Stimulated activated CD8-positive, alpha-beta memory T cell treated with anti-CD3 and anti-CD28 coated beads, Interleukin-15, amount 100 ng/mL, for 24 hours (primary cell): ENCODE data around the gene PNMA6A.
"Not testable (repeated sequence)": the region's sequence is repeated elsewhere in the genome, so short reads cannot be mapped to it uniquely, and the experiment has no call there.

Experiments used
- DNase-seq: peaks from one replicate; pipeline ENCODE4 v3.0.0-alpha.2; 2020; ENCODE audit warnings: low read depth

The PNMA6A gene

DNA sequence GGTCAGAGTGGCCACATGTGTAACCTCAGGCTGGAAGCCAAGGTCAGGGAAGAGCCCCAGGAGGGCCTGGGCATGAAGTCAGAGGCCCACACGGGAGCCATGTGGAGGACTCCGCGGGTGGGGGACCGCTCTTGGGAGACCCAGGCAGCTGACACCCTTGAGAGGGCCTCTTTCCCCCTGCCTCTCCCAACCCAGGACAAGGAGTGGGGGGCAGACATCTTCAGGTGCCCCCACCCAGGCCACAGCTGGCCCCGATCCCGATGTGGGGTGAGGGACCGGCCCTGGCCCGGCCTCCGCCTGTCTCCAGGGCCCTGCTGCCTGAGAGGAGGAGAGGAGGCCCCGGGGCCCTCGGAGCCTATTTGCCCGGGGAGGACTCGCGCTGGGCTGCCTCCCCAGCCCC is 3.1 kb downstream of the PNMA6A start:
- no peak for DNase-seq

DNA sequence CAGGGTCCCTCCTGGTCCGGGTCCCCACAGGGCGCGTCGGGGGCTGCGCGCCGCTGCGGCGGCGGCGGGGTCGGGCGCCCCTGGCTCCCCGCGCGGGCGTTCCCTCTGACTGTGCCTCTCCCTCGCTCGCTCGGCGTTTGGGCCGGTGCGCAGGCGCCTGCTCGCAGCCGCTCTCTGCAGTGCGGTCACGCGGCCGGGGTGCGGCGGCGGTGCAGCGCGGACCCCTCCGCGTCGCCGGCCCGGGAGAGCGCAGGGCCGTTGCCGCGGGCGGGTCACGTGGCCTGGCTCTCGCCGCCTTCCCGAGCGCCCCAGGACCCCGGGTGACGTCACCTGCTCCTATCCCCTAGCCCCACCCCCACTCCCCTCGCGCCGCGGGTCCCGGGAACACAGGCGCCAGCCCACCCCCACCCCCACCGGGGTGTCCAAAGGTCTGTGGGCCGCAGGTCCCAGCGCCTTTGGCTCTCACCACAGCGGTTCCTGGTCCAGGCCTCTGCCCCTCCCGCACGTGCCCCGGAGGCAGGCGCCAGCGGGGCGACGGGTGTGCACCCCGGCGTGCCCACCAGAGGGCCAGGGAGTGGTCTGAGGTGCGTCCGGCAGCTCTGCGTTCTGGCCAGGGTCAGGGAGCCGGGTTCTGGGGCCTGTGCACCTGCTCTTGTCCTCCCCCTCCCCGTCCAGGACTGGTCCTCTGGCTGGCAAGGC is 5.3 kb downstream of the PNMA6A start:
- not testable (repeated sequence) for DNase-seq

DNA sequence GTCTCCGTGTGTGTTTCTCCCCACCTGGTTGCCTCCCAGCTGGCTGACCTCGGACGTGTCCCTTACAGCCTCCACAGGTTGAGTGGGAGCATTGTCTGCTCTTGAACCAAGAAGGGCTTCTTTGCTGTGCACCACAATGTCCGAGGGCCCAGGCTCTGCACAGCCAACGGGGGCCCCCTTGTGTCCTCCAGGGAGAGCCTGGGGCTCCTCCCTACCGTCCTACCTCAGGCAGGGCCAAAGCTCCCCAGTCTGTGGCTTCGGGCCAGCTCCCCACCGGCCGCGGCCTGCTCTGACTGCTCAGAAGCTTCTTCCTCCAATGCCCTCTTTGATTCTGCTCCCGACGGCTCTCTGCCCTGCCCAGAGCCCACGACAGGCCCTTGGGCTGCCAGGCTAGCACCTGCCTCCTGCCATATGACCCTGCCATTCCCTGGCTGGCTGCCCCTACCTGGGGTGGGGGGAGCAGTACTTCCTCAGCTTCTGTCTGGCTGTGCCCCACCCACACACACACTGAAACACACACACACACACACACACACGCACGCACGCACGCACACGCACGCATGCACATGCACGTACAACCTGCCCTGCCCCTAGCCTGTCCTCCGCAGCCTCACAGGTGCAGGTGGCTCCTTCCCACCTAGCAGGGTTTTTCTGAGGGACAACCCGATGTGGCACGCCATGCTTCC is 11.1 kb downstream of the PNMA6A start:
- DNase-seq = not testable (repeated sequence)

DNA sequence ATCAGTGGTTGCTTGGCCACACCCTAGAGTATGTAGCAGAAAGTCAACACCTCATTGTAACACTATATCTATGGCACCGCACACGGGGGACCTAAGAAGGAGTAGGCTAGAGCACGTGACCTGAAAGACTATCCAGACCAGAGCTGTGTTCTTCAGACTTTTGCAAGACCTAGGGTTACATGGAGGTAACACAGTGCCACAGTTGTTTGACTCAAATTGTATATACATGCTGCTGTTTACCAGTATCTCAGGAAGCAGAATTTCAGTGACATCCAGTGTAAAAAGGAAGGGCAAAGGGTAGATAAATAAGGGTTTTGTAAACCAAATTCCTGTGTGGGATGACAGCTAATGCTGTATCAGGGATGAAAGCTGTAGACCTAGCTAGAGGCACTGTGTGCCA is 30.2 kb downstream of the PNMA6A start:
- no peak for DNase-seq

DNA sequence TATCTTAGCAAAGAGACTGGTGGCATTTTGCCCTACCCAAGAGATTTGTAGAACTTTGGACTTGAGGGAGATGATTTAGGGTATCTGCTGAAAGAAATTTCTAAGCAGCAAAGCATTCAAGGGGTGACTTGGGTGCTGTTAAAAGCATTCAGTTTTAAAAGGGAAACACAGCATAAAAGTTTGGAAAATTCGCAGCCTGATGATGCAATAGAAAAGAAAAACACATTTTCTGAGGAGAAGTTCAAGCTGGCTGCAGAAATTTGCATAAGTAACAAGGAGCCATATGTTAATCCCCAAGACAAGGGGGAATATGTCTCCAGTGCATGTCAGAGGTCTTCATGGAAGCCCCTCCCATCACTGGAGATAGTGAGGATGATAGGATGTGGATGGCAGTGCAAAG is 32.7 kb downstream of the PNMA6A start:
- not testable (repeated sequence) for DNase-seq

DNA sequence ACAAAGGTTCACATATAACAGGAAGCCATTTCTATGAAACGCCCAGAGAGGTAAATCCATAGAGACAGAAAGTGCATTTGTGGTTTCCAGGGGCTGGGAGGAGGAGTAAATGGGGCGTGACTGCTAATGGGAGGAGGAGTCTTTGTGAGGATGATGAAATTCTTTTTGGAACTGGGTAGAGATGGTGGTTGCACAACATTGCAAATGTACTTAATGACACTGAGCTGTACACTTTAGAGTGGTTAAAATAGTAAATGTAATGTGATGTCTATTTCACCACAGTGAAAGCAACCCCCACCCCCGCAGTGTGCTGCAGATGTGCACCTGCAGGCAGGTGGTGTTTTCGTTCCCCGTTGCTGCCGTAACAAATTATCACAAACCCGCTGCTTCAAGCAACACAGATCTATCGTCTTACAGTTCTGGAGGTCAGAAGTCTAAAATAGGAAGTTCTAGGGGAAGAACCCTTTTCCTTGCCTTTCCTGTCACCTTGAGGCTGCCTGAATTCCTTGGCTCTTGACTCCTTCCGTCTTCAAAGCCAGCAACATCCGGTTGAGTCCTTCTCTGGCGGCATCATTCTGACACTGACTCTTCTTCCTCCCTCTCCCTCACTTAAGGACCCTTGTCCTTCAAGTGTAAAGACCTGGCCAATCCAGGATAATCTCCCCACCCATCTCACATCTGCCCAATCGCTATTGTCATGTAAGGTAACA is 34.0 kb downstream of the PNMA6A start:
- not testable (repeated sequence) for DNase-seq

DNA sequence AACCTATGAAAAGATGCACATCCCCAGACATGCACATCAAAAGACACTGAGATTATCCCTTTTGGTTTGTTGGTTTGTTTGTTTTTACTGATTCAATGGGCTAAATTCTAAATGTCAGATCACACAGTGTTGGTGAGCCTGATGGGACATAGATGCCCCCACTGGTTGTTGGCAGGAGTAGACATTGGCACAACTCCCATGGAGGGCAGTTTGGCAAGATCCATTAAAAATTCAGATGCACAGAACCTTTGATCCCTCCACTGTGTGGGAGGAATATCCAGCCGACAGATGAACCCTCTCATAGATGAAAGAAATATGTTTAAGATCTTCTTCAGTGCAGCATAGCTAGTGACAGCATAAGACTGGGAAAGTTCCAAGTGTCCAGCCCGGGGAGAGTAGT is 38.5 kb downstream of the PNMA6A start:
- not testable (repeated sequence) for DNase-seq

DNA sequence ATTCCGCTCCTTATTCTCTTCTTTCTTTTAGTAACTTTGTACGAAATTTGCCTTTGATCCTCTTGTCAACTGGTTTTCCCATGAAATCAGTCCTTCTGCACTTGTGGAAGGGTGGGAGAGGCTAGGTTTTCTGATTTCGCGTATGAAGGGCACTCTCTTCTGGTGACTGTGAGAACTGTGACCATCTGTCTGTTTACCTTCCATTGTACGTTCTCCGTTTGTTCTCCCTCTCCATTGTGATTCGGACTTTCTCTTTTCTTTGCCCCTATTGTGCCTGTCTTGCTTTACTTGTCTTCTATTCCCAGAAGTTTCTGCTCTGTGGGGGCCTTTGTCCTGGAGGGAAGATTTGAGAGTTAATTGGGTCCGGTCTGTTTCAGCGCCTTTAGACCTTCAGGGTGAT is 41.6 kb downstream of the PNMA6A start:
- not testable (repeated sequence) for DNase-seq

DNA sequence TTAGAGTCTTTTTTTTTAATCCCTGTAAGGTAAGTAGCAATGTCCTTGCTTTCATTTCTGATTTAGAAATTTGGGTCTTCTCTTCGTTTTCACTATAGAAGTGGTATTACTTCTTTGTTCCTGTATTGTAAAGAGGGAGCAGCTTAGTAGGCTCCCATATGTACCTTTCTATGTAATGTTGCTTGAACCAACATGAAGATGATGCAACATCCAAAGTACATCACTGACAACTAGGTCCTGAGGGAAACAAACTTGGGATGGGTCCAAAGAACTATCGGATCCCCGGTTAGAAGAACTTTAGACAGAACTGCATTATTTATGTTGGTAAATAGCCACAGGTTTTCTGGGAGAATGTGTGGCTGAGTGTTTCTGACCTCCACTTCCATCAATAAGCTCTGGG is 45.5 kb downstream of the PNMA6A start:
- DNase-seq = not testable (repeated sequence)

DNA sequence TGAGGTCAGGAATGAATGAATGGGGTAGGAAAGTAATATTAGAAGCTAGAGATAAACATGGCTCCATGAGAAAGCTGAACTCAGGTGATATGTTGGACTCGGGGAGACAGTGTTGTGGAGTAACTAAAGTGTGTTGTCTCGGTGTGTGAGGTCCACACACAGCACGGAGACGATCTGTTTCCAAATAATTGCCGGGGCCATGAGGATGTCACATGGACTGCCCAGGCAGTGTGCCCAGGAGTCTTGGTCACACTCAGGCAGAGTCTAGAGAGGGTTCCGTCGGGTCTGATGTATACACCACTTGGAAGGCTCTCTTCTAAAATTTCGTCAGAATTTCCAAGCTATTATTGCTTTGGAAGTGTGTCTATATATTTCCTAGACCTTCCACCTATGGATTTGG is 48.0 kb downstream of the PNMA6A start:
- DNase-seq = not testable (repeated sequence)

DNA sequence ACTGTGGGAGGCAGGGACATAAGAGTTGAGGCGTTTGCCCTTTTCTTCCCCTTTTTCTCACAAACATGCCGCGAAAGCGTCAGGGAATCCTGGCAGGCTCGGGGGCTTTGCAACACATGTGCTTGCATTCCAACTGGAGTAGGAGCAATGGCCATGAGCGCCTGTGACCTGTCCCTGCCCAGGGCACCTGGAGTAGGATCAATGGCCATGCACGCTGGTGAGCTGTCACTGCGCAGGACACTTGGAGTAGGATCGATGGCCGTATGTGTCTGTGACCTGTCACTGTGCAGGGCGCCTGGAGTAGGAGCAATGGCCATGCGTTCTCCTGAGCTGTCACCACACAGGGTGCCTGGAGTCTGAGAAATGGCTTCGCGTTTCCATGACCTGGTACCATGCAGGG is 51.2 kb downstream of the PNMA6A start:
- DNase-seq = not testable (repeated sequence)
